Fibroblast of the aortic adventitia (primary cell): ENCODE results near the gene SLC35F3. TPM values are rescaled to one million over a fixed set of nuclear protein-coding genes. Genes with fewer than 3 reads are reported as not detected.
A peak's percentile ranks its signal among the peaks of the same experiment; 100 is the strongest.
"Not testable (repeated sequence)": the region's sequence is repeated elsewhere in the genome, so short reads cannot be mapped to it uniquely, and the experiment has no call there.

ENCODE experiments used
- DNase-seq: peaks from one replicate; pipeline ENCODE4 v3.0.0-alpha.2; 2010; ENCODE audit warnings: low read depth
- H3K4me3 ChIP-seq: 2 replicates; pipeline ENCODE4 v1.5.1; 2011; ENCODE audit warnings: low read depth, mild to moderate bottlenecking, control low read depth, low read length, moderate library complexity
- CTCF ChIP-seq: IDR thresholded peaks from 2 replicates; pipeline ENCODE4 v1.5.1; 2011; ENCODE audit warnings: mild to moderate bottlenecking, low read length, control low read depth, inconsistent platforms; ENCODE audit not compliant: insufficient read depth
- total RNA-seq: library from RNA; depleted of rRNA; stranded (reverse); fragments of >200 nt; gene quantifications from 2 replicates; pipeline ENCODE4 v1.2.3, GENCODE V29; 2012; ENCODE audit warnings: low replicate concordance

Gene SLC35F3
- total RNA-seq, 1 donor: not detected

GRCh38 chr1:234148816-234149215 is 244.3 kb downstream of the SLC35F3 start:
- no peak for TF ChIP-seq CTCF
- no peak for DNase-seq
- H3K4me3 ChIP-seq: no peak overlapping the region

DNA sequence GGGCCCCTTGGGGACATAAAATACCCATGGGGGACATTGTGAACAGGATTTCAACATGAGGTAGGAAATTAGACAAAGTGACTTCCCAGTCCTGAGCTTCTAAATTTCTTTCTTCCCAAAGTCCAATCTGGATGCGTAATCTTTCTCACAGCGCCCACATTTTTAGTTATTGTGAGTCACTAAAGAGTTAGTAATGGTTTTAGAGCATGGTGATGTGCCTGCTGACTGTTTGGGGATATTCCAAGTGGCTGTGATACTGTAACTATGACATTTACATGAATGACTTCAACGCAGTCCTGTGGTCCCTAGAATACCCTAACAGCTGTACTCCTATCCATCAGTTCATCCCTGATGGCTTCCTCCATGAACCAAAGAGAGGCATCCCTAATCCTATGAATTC is 244.7 kb downstream of the SLC35F3 start:
- H3K4me3 ChIP-seq: no peak overlapping the region
- no peak for TF ChIP-seq CTCF
- DNase-seq: peak; percentile 13

GRCh38 chr1:234150892-234151291 is 246.4 kb downstream of the SLC35F3 start:
- H3K4me3 ChIP-seq: no peak overlapping the region
- no peak for TF ChIP-seq CTCF

GRCh38 chr1:234152344-234152743 is 247.9 kb downstream of the SLC35F3 start:
- DNase-seq, H3K4me3 ChIP-seq: not testable (repeated sequence)

More at GRCh38 chr1:234150892-234151291, 246.4 kb downstream of the SLC35F3 start:
- DNase-seq: no peak

- H3K4me3 ChIP-seq: no peak overlapping the region
- TF ChIP-seq CTCF: peak; percentile 78
- DNase-seq: peak; percentile 77
Measured at GRCh38 chr1:234154320-234155251, 250.1 kb downstream of the SLC35F3 start.

DNA sequence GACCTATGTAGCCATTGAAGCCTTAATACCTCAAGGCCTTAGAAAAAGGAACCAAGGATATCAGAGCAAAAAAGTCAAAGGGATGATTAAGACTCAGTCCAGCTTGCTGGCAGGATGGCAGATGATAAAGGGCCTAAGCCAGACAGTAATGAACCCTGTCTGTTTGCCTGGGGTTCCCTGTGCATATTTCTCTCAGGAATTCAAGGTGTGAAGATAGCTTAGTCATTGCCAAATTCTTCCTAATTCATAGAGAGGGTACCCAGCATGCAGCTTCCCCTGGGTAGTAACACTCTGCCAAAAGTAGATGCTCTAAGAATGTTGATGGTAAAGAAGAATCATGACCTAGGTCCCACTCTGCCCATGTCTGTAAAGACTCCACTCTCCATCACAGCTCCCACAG is 258.2 kb downstream of the SLC35F3 start:
- DNase-seq: no peak
- no peak for TF ChIP-seq CTCF
- no peak overlapping the region for H3K4me3 ChIP-seq

- no peak overlapping the region for H3K4me3 ChIP-seq
- no peak for TF ChIP-seq CTCF
- DNase-seq: no peak
Measured at GRCh38 chr1:234163267-234163919, 258.9 kb downstream of the SLC35F3 start.
